Measurements from ENCODE around the gene ADAMTSL5.

DNA sequence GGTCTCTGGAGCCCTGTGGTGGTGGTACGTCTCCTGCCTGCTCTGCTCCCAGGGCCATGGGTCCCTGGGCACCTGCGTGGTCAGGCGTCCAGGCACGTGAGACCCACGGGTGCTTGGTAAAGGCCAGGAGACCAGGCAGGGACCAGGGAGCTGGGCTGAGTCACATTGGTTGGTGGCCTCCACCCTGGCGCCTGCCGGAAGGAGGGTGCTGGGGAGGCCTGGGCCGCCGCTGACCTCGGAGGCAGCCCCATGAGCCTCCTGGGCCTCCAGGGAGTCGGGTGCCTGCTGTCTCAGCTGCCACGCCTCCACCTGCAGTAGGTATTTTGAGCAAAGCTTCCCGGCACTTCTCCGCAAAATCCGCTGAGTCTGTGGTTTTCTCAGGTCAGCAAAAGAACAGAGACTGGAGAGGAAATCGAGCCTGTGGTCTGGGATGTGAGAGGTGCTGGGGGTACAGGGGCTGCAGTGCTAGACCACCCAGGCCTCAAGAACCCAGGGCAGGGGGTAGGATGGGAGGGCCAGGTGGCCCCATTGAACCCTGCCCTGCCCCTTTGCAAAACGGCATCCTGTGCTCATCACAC lies 7.5 kb upstream of the ADAMTSL5 start:
- TF ChIP-seq GATA1 (IDR thresholded peaks at IDR 0.05; ENCODE audit: low read depth, low read length) (no peak), POLR2A (IDR thresholded peaks at IDR 0.05; ENCODE audit: low read length) (no peak)
